HEK293 (cell line): ENCODE data around the gene CNIH1.

Experiments used
- TCF7L2 ChIP-seq: IDR thresholded peaks from 2 replicates; pipeline ENCODE4 v1.6.1; 2011; ENCODE audit warnings: low read depth, mild to moderate bottlenecking, inconsistent platforms, low read length, moderate library complexity, borderline replicate concordance
- ZNF121 ChIP-seq: fragments of 450-650 bp; formaldehyde crosslinking; IDR thresholded peaks from 2 replicates; pipeline ENCODE4 v1.5.1; 2016; ENCODE audit warnings: missing biosample characterization, missing genetic modification characterization
- ZNF274 ChIP-seq, 2 experiments: fragments of 200-500 bp in 1 of 2; fragments of 450-650 bp in 1 of 2; sonication (Bioruptor generic) in 1 of 2; formaldehyde crosslinking in 1 of 2; IDR thresholded peaks; 2 replicates each; pipeline versions ENCODE4 v1.5.1 to v1.6.1; 2014 to 2016; ENCODE audit warnings: borderline replicate concordance in 1 of 2, inconsistent platforms in 1 of 2, low read length in 1 of 2, missing biosample characterization in 1 of 2, missing genetic modification characterization in 1 of 2
- ZNF600 ChIP-seq: fragments of 450-650 bp; formaldehyde crosslinking; IDR thresholded peaks from 2 replicates; pipeline ENCODE4 v1.5.1; 2016; ENCODE audit warnings: missing biosample characterization, missing genetic modification characterization
- ZNF768 ChIP-seq: fragments of 450-650 bp; formaldehyde crosslinking; IDR thresholded peaks from 2 replicates; pipeline ENCODE4 v1.5.1; 2018; ENCODE audit warnings: missing biosample characterization, mild to moderate bottlenecking, missing genetic modification characterization
- TF ChIP-seq, protein P1 (sequence below): sonication (generic); formaldehyde crosslinking; IDR thresholded peaks from 2 replicates; pipeline ENCODE4 v1.8.1; 2022; ENCODE audit warnings: mild to moderate bottlenecking, moderate library complexity, missing genetic modification reagents
- TF ChIP-seq, protein P2 (sequence below): fragments of 450-650 bp; formaldehyde crosslinking; IDR thresholded peaks from 2 replicates; pipeline ENCODE4 v1.5.1; 2016; ENCODE audit warnings: missing biosample characterization, missing genetic modification characterization
- TF ChIP-seq, protein P3 (sequence below): fragments of 450-650 bp; formaldehyde crosslinking; IDR thresholded peaks from 2 replicates; pipeline ENCODE4 v1.5.1; 2017; ENCODE audit warnings: missing biosample characterization, missing genetic modification characterization

DNA sequence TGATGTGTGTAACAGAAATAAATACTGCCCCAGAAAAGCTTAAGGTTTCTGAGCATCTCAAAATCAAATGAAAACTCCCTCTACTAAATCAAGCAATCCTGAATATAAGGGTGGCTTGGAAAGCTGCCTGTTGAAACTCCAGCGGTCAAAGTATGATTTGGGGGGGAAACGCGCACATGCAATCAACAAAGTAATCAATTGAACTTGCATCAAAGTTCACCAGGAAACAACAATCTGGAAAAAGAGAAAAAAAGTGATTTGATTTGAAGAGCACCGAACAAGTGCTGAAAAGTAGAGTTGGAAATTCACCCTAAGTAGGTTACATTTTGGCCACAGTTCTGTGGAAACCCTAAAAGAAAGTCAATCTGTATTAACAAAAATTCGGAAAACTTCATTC, 700 bp downstream of the CNIH1 start:
- TF ChIP-seq, protein P1, sequence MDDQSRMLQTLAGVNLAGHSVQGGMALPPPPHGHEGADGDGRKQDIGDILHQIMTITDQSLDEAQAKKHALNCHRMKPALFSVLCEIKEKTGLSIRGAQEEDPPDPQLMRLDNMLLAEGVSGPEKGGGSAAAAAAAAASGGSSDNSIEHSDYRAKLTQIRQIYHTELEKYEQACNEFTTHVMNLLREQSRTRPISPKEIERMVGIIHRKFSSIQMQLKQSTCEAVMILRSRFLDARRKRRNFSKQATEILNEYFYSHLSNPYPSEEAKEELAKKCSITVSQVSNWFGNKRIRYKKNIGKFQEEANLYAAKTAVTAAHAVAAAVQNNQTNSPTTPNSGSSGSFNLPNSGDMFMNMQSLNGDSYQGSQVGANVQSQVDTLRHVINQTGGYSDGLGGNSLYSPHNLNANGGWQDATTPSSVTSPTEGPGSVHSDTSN (CRISPR knock-in tag): no peak
- TF ChIP-seq, protein P2, sequence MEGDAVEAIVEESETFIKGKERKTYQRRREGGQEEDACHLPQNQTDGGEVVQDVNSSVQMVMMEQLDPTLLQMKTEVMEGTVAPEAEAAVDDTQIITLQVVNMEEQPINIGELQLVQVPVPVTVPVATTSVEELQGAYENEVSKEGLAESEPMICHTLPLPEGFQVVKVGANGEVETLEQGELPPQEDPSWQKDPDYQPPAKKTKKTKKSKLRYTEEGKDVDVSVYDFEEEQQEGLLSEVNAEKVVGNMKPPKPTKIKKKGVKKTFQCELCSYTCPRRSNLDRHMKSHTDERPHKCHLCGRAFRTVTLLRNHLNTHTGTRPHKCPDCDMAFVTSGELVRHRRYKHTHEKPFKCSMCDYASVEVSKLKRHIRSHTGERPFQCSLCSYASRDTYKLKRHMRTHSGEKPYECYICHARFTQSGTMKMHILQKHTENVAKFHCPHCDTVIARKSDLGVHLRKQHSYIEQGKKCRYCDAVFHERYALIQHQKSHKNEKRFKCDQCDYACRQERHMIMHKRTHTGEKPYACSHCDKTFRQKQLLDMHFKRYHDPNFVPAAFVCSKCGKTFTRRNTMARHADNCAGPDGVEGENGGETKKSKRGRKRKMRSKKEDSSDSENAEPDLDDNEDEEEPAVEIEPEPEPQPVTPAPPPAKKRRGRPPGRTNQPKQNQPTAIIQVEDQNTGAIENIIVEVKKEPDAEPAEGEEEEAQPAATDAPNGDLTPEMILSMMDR (tag by site-specific recombination): no peak
- TF ChIP-seq ZNF274 (IDR thresholded peaks at IDR 0.05; ENCODE audit: low read length): no peak
- TF ChIP-seq ZNF274 (tag by site-specific recombination; IDR thresholded peaks at IDR 0.05; ENCODE audit: borderline replicate concordance): no peak
- TF ChIP-seq TCF7L2: no peak
- no peak for TF ChIP-seq ZNF121 (tag by site-specific recombination)
- TF ChIP-seq, protein P3, sequence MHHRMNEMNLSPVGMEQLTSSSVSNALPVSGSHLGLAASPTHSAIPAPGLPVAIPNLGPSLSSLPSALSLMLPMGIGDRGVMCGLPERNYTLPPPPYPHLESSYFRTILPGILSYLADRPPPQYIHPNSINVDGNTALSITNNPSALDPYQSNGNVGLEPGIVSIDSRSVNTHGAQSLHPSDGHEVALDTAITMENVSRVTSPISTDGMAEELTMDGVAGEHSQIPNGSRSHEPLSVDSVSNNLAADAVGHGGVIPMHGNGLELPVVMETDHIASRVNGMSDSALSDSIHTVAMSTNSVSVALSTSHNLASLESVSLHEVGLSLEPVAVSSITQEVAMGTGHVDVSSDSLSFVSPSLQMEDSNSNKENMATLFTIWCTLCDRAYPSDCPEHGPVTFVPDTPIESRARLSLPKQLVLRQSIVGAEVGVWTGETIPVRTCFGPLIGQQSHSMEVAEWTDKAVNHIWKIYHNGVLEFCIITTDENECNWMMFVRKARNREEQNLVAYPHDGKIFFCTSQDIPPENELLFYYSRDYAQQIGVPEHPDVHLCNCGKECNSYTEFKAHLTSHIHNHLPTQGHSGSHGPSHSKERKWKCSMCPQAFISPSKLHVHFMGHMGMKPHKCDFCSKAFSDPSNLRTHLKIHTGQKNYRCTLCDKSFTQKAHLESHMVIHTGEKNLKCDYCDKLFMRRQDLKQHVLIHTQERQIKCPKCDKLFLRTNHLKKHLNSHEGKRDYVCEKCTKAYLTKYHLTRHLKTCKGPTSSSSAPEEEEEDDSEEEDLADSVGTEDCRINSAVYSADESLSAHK (tag by site-specific recombination): no peak
- no peak for TF ChIP-seq ZNF768 (tag by site-specific recombination)
- no peak for TF ChIP-seq ZNF600
